Osteocyte (in vitro differentiated cells): ENCODE results near the gene PABPN1. TPM values are rescaled to one million over a fixed set of nuclear protein-coding genes. Genes with fewer than 3 reads are reported as not detected.

ENCODE experiments used
- DNase-seq: peaks from one replicate; pipeline ENCODE4 v3.0.0; 2021; ENCODE audit warnings: mixed read lengths; ENCODE audit not compliant: unreplicated experiment; ENCODE audit errors: extremely low spot score
- H3K27ac Mint-ChIP-seq: one replicate; pipeline ENCODE4 v1.8.0; 2021; ENCODE audit warnings: mild to moderate bottlenecking, mixed read lengths; ENCODE audit not compliant: unreplicated experiment
- H3K27me3 Mint-ChIP-seq: one replicate; pipeline ENCODE4 v1.8.0; 2021; ENCODE audit warnings: mixed read lengths; ENCODE audit not compliant: unreplicated experiment
- H3K36me3 Mint-ChIP-seq: one replicate; pipeline ENCODE4 v1.8.0; 2021; ENCODE audit warnings: mixed read lengths; ENCODE audit not compliant: unreplicated experiment
- H3K4me1 Mint-ChIP-seq: one replicate; pipeline ENCODE4 v1.8.0; 2021; ENCODE audit warnings: mixed read lengths; ENCODE audit not compliant: unreplicated experiment
- H3K4me3 Mint-ChIP-seq: one replicate; pipeline ENCODE4 v1.8.0; 2021; ENCODE audit warnings: mild to moderate bottlenecking, moderate library complexity, mixed read lengths; ENCODE audit not compliant: unreplicated experiment
- H3K9me3 Mint-ChIP-seq: one replicate; pipeline ENCODE4 v1.8.0; 2021; ENCODE audit warnings: mixed read lengths; ENCODE audit not compliant: unreplicated experiment
- CTCF ChIP-seq: fragments of 200-600 bp; sonication (generic); IDR thresholded peaks from 2 replicates; pipeline ENCODE4 v1.5.0; 2021; ENCODE audit warnings: antibody characterized with exemption, mild to moderate bottlenecking, moderate library complexity
- total RNA-seq: library from RNA; stranded (reverse); gene quantifications from 2 replicates; pipeline ENCODE4 v1.2.1, GENCODE V29; 2021

PABPN1 gene
- total RNA-seq, 1 donor from 2014 or later: 175 TPM

DNA sequence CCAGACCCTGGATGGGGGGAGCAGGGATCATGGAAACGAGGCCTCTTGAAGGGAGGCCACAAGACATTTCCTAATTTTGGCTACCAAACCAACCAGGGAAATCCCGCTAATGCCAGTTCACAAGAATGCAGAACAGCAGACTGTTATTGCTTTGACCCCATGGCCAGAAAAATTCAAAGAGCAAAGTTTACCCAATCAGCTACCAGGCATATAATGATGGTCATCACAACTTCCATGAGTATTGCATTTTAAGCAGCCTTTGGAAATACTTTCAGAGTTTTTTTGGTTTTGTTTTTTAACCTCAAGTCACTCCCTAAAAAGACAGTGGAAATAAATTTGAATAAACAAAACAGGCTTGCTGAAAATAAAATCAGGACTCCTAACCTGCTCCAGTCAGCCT lies 51.3 kb downstream of the PABPN1 start, which contains the start of gene IL25:
Gene IL25, plus strand, starts transcription at position 301 of the 400 bp plus-strand sequence.
- peaks cover 4% of the 10 kb centered on the region for H3K4me1 Mint-ChIP-seq
- no peak for DNase-seq
- H3K36me3 Mint-ChIP-seq: no peaks in the 10 kb centered on the region
- H3K4me3 Mint-ChIP-seq: no peak within 1 kb of the TSS
- peaks cover 19% of the 10 kb centered on the region for H3K27me3 Mint-ChIP-seq
- no peaks in the 10 kb centered on the region for H3K9me3 Mint-ChIP-seq
- TF ChIP-seq CTCF: no peak
- H3K27ac Mint-ChIP-seq: no peak within 1 kb of the TSS

GRCh38 chr14:23373041-23373440 lies 51.8 kb downstream of the PABPN1 start:
- H3K27ac Mint-ChIP-seq: no peak overlapping the region
- peaks cover 4% of the 10 kb centered on the region for H3K4me1 Mint-ChIP-seq
- no peak overlapping the region for H3K4me3 Mint-ChIP-seq
- H3K36me3 Mint-ChIP-seq: no peaks in the 10 kb centered on the region
- DNase-seq: no peak
- TF ChIP-seq CTCF: no peak
- peaks cover 19% of the 10 kb centered on the region for H3K27me3 Mint-ChIP-seq
- no peaks in the 10 kb centered on the region for H3K9me3 Mint-ChIP-seq

Other genes with a start within 250 kb of the PABPN1 start
- 219 and 241 TPM in 2 replicates for gene ACIN1, start 226.3 kb upstream of the PABPN1 start, total RNA-seq
- 51.8 and 61.3 TPM in 2 replicates for gene C14orf119, start 226.0 kb upstream of the PABPN1 start, total RNA-seq
- not detected in 2 replicates for gene CIROP, start 216.5 kb upstream of the PABPN1 start, total RNA-seq
- not detected in 2 replicates for gene CEBPE, start 202.2 kb upstream of the PABPN1 start, total RNA-seq
- gene SLC7A8, start 137.8 kb upstream of the PABPN1 start, total RNA-seq: 0.52 and 0.75 TPM in 2 replicates
- not detected in 2 replicates for gene RNF212B, start 83.5 kb upstream of the PABPN1 start, total RNA-seq
- gene HOMEZ, start 35.3 kb upstream of the PABPN1 start, total RNA-seq: 6.9 and 8.4 TPM in 2 replicates
- 15.3 and 19.2 TPM in 2 replicates for gene PPP1R3E, start 18.6 kb upstream of the PABPN1 start, total RNA-seq
- 21.6 and 27.9 TPM in 2 replicates for gene BCL2L2, start 14.6 kb upstream of the PABPN1 start, total RNA-seq
- gene SLC22A17, start 31.4 kb downstream of the PABPN1 start, total RNA-seq: 36.4 and 42.7 TPM in 2 replicates
- 30.5 and 31.9 TPM in 2 replicates for gene EFS, start 43.7 kb downstream of the PABPN1 start, total RNA-seq
- gene IL25, start 51.4 kb downstream of the PABPN1 start, total RNA-seq: not detected in 2 replicates
- not detected in 2 replicates for gene CMTM5, start 55.6 kb downstream of the PABPN1 start, total RNA-seq
- not detected in 2 replicates for gene MYH6, start 86.8 kb downstream of the PABPN1 start, total RNA-seq
- not detected in 2 replicates for gene MYH7, start 114.2 kb downstream of the PABPN1 start, total RNA-seq
- gene NGDN, start 148.2 kb downstream of the PABPN1 start, total RNA-seq: 32.3 and 34.6 TPM in 2 replicates
- gene ZFHX2, start 230.3 kb downstream of the PABPN1 start, total RNA-seq: 3.8 and 5.7 TPM in 2 replicates
- 22.3 and 25.7 TPM in 2 replicates for gene THTPA, start 234.8 kb downstream of the PABPN1 start, total RNA-seq
- gene AP1G2, start 246.3 kb downstream of the PABPN1 start, total RNA-seq: 27.5 and 32.6 TPM in 2 replicates